Measurements from ENCODE around the gene CEND1. TPM values are rescaled to one million over a fixed set of nuclear protein-coding genes. Genes with fewer than 3 reads are reported as not detected.

The CEND1 gene
- total RNA-seq, 4 donors from 2014 or later, result 0.17 to 2.9 (median 0.58) TPM

GRCh38 chr11:795634-796564 is 6.0 kb upstream of the CEND1 start:
- Histone ChIP-seq H3K4me3 (peak overlapping the region; percentile 40 to 81), H3K36me3 (peaks cover 0 to 56% of the 10 kb centered on the region in 2 donors), H3K27ac (peak overlapping the region; percentile 20 to 94 (median 86)), H3K9me3 (no peaks in the 10 kb centered on the region), H3K4me1 (peaks cover 0 to 58% (median 22%) of the 10 kb centered on the region in 3 donors), H3K27me3 (peaks cover 8% of the 10 kb centered on the region)
- WGBS, 2 donors (ENCODE audit: low coverage in 1 of 2), result 3% methylated on average over 14 of the region's 26 CpGs; no CpG with 5 or more reads in 1 of the 2 donors
- TF ChIP-seq, protein P1, sequence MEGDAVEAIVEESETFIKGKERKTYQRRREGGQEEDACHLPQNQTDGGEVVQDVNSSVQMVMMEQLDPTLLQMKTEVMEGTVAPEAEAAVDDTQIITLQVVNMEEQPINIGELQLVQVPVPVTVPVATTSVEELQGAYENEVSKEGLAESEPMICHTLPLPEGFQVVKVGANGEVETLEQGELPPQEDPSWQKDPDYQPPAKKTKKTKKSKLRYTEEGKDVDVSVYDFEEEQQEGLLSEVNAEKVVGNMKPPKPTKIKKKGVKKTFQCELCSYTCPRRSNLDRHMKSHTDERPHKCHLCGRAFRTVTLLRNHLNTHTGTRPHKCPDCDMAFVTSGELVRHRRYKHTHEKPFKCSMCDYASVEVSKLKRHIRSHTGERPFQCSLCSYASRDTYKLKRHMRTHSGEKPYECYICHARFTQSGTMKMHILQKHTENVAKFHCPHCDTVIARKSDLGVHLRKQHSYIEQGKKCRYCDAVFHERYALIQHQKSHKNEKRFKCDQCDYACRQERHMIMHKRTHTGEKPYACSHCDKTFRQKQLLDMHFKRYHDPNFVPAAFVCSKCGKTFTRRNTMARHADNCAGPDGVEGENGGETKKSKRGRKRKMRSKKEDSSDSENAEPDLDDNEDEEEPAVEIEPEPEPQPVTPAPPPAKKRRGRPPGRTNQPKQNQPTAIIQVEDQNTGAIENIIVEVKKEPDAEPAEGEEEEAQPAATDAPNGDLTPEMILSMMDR (IDR thresholded peaks at IDR 0.05), result no peak
- TF ChIP-seq EP300 (IDR thresholded peaks at IDR 0.05) (no peak), POLR2AphosphoS5 (IDR thresholded peaks at IDR 0.05) (peak; percentile 31), POLR2A (IDR thresholded peaks at IDR 0.05) (peak; percentile 30 to 46)
- peak; percentile 69 for ATAC-seq

DNA sequence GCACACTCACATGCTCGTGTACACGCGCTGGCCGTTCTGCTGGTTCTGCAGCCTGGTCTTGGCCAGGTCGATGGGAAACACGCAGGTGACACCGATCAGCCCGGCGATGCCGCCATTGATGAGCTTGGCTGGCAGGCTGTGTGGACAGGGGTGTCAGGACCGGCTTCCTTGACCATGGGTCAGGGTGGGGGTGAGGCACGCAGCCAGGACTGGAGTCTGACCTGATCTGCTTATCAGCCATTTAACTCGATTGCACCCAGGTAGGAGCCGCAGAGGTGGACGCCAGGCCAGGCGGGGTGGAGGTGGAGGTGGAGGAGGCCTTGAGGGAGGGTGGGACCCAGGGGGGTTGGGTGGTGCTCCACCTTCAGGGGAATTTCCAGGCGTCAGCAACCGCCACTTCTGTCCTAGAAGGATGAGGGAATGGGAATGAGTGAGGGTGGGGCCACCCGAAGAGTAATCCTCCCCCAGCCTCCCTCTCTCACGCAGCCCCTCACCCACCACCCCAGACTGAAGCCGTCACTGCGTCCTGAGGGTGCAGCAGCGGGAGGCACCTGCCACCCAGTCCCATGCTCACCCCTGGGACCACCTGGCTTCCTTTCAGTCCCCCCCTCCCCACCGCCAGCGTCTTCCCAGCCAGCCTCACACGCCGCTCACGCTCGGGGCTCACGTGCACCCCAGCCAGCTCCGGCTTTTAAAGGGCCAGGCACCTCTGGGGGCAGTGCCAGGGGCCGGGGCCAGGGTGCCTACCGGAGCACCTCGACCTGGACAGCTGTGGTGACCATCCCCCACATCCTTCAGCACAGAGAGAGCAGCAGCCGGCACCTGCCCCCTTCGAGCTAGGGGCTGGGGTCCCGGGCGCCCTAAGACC is 5.1 kb upstream of the CEND1 start:
- peak overlapping the region; percentile 40 to 81 for H3K4me3 ChIP-seq
- H3K4me1 ChIP-seq, result peaks cover 0 to 67% (median 22%) of the 10 kb centered on the region in 3 donors
- no peak for ATAC-seq
- H3K9me3 ChIP-seq, result no peaks in the 10 kb centered on the region
- H3K27ac ChIP-seq, result peak overlapping the region in 3 of 4 donors; percentile 84 to 94 (median 89)
- WGBS, 2 donors (ENCODE audit: low coverage in 1 of 2), result 27 to 60% methylated on average over 3 to 4 of the region's 38 CpGs
- TF ChIP-seq EP300 (IDR thresholded peaks at IDR 0.05), result no peak
- TF ChIP-seq POLR2AphosphoS5 (IDR thresholded peaks at IDR 0.05), result no peak
- no peak for TF ChIP-seq POLR2A (IDR thresholded peaks at IDR 0.05)
- TF ChIP-seq, protein P1 (IDR thresholded peaks at IDR 0.05), result no peak
- H3K36me3 ChIP-seq, result peaks cover 0 to 47% of the 10 kb centered on the region in 2 donors
- H3K27me3 ChIP-seq, result peaks cover 17% of the 10 kb centered on the region

DNA sequence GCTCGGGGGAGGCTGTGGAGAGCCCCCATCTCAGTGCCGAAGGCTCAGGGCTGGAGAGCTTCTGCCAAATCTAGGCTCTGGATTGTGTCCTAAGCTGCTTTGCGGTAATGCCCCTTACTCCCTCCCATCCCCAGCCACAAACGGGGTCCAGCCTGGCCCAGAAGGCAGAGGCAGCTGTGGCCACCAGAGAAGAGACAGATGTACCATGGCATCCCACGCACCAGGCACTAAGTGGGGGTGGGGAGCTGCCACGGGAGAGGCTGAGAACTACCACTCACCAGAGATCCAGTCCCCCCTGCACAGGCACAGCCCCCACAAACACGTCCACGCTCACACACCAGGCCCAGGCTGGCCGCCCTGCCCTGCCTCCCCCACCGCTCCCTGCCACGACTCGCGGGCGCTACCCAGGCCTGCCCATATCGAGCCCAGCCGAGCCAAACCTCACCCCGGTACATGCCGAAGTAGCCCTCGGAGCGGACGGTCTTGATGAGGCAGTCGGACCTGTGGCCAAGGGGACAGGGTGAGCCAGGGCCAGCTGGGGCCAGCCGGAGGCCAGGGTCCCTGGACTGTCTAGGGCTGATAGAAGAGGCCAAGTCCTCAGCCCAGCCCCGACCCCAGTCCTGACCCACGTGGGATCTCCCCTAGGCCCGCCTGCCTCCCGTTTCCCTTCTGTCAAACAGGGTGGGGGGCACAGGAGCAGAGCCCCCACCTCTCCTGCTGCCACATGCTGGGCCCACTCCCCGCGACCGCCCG is 4.3 kb upstream of the CEND1 start:
- H3K27ac ChIP-seq, result no peak overlapping the region

GRCh38 chr11:793556-793955 is 3.7 kb upstream of the CEND1 start:
- Histone ChIP-seq H3K9me3 (no peaks in the 10 kb centered on the region), H3K4me3 (no peak overlapping the region), H3K27me3 (peaks cover 31% of the 10 kb centered on the region), H3K27ac (no peak overlapping the region), H3K4me1 (peaks cover 0 to 72% (median 26%) of the 10 kb centered on the region in 3 donors), H3K36me3 (peaks cover 0 to 35% of the 10 kb centered on the region in 2 donors)
- no peak for ATAC-seq
- TF ChIP-seq EP300 (IDR thresholded peaks at IDR 0.05) (no peak), POLR2A (IDR thresholded peaks at IDR 0.05) (no peak), POLR2AphosphoS5 (IDR thresholded peaks at IDR 0.05) (no peak)
- TF ChIP-seq, protein P1 (IDR thresholded peaks at IDR 0.05), result no peak
- WGBS, 2 donors (ENCODE audit: low coverage in 1 of 2), result no CpG with 5 or more reads among the region's 7 CpGs

More for the DNA sequence above, 4.3 kb upstream of the CEND1 start:
- H3K27me3 ChIP-seq, result peaks cover 25% of the 10 kb centered on the region
- WGBS, 2 donors (ENCODE audit: low coverage in 1 of 2), result 91% methylated on average over 5 of the region's 31 CpGs; no CpG with 5 or more reads in 1 of the 2 donors
- H3K36me3 ChIP-seq, result peaks cover 0 to 39% of the 10 kb centered on the region in 2 donors
- H3K4me3 ChIP-seq, result no peak overlapping the region
- TF ChIP-seq POLR2AphosphoS5 (IDR thresholded peaks at IDR 0.05) (no peak), EP300 (IDR thresholded peaks at IDR 0.05) (no peak), POLR2A (IDR thresholded peaks at IDR 0.05) (no peak)
- TF ChIP-seq, protein P1 (IDR thresholded peaks at IDR 0.05), result no peak
- H3K4me1 ChIP-seq, result peaks cover 0 to 72% (median 26%) of the 10 kb centered on the region in 3 donors
- ATAC-seq, result no peak
- H3K9me3 ChIP-seq, result no peaks in the 10 kb centered on the region

All from gastroesophageal sphincter (tissue), 4 donors.